GM19328 (cell line): ENCODE measurements around the gene TAF9B.
"Not testable (repeated sequence)": the region's sequence is repeated elsewhere in the genome, so short reads cannot be mapped to it uniquely, and the experiment has no call there.

Experiments
- ATAC-seq: cut with Tn5 transposase; IDR thresholded peaks from one replicate; pipeline ENCODE4 v1.9.1; 2021; ENCODE audit warnings: mild to moderate bottlenecking, moderate library complexity; ENCODE audit not compliant: unreplicated experiment

The TAF9B gene, protein sequence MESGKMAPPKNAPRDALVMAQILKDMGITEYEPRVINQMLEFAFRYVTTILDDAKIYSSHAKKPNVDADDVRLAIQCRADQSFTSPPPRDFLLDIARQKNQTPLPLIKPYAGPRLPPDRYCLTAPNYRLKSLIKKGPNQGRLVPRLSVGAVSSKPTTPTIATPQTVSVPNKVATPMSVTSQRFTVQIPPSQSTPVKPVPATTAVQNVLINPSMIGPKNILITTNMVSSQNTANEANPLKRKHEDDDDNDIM

DNA sequence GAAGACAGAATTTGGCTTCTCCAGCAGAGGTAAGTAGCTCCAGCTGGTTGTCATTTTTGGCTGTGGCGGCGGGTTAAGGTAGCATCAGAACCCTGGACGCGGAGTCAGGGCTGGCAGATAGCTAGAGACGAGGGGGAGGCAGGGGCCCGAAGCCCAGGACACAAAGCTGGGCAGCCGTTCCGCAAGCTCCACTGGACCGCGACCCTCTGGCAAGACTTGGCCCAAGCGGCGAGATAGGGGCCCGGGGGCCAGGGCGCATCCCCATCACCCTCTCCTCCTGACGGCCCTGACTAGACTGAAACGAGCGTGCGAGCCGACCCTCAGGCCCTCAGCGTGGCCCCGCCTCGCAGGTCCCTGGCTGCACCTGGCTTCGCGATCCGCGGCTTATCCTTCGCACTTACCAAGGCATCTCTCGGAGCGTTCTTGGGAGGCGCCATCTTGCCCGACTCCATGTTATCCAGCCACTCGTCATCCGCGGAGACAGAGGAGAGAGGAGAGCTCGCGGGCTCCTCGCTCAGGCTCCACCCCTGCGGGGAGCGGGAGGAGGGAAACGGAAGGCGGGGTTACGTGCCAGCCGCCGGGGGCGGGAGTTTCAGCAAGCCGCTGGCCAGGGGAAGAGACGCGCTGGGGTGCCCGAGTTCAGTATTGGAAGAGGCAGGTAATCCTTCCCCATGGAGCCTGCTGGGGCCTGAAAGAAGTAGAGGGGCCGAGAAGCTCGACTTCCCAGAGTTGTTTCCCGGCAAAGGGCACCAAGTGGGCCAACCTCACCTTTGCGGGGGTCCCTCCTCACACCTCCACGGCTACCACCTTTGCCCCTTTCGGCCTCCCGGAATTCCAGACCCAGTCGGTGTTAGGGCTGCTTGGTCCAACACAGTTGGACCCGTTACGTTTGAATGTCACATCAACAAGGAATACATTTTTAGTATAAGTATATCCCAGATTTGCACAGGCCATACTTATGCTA, at the start of gene TAF9B:
Gene TAF9B (minus strand): TSS at position 491 of the 964 bp plus-strand sequence. CDS start 39 bp downstream, at position 452.
- ATAC-seq: peak; percentile 93

DNA sequence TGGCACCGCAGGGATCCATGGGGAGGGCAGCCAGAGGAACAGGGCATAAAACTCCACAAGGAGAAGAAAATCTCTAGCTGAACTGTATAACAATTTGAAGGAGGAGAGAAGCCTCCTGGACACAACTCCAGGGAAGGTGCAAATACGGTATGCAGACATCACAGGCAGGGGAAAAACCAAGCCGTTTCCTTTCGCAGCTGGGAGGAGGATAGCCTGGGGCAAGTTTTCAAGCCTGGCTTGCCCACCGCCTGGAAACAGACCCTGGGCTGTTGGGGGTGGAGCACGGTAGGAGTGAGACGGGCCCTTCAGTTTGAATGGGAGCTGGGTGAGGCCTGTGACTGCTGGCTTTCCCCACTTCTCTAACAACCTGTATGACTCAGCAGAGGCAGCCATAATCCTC, 43.4 kb upstream of the TAF9B start:
- ATAC-seq: no peak

DNA sequence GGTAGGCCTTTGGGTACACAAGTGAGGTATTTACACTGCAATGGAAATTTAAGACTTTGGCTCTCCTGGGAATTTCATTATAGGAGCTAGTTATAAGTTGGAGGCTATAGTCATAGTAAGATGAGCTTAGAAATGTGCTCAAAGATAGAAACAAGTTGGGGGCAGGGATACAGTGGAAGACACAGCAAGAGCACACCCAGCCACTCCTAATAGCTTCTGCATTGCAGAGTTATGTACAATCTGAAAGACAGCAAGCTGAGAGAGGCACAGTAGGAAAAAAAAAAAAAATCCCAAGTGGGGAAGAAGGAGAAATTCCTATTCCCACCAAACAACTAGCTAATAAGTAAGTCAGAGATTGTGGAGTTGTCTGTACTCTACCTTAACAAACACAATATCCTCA, 41.9 kb upstream of the TAF9B start:
- no peak for ATAC-seq

DNA sequence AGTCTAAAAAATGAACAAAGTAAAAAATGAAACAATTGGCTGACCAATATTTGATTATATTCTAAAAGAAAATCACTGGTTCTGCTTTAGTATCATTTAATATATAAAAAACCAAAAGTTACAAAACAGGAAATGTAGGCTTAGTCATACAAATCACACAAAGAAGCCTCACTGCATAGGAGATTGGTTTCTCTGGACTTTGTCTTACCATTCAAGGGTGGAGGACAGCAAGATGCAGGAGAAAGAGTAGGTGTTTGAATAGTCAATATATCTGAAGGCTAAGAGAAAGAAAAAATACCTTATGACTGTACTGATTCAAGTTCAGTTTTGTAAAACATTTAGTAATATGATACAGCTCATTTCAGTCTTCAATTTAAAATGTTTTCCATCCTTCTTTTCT, 28.6 kb upstream of the TAF9B start:
- ATAC-seq: no peak

DNA sequence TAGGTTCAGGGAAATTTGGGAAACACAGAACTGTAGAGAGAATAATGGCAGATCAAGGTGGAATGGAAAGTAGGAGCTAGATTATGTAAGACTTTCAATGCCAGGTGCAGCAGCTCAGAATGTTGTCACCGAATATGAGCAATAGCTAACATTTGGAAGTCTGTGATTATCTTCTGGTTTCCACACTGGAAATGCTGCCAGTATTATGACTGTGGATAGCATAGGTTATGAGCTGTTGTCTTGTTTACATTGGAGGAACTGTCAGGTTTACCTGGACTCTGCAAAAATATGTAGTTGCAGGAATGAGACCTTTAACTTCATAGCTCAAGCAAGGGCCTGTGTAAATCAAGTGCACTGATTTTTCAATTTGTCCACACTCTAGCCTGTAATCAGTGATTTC, 26.0 kb upstream of the TAF9B start:
- no peak for ATAC-seq

DNA sequence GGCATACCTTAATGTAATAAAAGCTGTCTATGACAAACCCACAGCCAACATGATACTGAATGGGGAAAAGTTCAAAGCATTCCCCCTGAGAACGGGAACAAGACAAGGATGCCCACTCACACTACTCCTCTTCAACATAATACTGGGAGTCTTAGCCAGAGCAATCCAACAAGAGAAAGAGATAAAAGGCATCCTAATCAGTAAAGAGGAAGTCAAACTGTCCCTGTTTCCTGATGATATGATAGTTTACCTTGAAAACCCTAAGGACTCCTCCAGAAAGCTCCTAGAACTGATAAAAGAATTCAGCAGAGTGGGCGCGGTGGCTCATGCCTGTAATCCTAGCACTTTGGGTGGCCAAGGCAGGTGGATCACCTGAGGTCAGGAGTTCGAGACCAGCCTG, 23.7 kb upstream of the TAF9B start:
- ATAC-seq: not testable (repeated sequence)

DNA sequence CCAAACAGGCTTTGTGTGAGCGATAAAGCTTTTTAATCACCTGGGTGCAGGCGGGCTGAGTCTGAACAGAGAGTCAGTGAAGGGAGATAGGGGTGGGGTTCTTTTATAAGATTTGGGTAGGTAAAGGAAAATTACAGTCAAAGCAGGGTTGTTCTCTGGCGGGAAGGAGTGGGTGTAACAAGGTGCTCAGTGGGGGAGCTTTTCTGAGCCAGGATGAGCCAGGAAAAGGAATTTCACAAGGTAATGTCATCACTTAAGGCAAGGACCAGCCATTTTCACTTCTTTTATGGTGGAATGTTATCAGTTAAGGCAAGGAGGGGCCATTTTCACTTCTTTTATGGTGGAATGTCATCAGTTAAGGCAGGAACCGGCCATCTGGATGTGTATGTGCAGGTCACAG, 21.3 kb upstream of the TAF9B start:
- not testable (repeated sequence) for ATAC-seq

DNA sequence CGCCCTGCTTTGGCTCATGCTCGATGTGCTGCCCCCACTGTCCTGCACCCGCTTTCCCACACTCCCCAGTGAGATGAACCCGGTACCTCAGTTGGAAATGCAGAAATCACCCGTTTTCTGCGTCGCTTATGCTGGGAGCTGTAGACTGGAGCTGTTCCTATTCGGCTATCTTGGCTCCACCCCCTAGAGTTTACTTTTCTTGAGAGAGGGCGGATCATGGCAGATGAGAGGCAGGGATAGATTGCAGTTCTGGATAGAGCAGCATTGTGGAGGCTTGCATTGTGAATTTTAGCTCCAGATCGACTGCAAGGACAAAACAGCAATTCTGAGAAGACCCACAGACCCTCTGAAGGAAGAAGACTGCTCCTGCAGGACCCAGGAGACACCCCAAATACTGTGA, 18.4 kb upstream of the TAF9B start:
- ATAC-seq: not testable (repeated sequence)

DNA sequence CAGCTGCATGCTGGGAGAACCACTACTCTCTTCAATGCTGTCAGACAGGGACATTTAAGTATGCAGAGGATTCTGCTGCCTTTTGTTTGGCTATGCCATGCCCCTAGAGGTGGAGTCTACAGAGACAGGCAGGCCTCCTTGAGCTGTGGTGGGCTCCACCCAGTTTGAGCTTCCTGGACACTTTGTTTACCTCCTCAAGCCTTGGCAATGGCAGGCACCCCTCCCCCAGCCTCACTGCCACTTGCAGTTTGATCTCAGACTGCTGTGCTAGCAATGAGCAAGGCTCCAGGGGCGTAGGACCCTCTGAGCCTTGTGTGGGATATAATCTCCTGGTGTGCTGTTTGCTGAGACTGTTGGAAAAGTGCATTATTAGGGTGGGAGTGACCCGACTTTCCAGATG, 17.9 kb upstream of the TAF9B start:
- ATAC-seq: not testable (repeated sequence)

DNA sequence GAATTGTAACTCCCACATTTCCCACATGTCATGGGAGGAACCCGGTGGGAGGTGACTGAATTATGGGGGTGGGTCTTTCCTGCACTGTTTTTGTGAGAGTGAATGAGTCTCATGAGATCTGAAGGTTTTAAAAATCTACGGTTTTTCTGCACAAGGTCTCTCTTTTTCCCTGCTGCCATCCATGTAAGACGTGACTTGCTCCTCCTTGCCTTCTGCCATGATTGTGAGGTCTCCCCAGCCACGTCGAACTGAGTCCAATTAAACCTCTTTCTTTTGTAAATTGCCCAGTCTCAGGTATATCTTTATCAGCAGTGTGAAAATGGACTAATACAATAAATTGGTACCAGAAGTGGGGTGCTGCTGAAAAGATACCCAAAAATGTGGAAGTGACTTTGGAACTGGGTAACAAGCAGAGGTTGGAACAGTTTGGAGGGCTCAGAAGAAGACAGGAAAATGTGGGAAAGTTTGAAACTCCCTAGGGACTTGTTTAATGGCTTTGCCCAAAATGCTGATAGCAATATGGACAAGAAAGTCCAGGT, 7.6 kb upstream of the TAF9B start:
- not testable (repeated sequence) for ATAC-seq

DNA sequence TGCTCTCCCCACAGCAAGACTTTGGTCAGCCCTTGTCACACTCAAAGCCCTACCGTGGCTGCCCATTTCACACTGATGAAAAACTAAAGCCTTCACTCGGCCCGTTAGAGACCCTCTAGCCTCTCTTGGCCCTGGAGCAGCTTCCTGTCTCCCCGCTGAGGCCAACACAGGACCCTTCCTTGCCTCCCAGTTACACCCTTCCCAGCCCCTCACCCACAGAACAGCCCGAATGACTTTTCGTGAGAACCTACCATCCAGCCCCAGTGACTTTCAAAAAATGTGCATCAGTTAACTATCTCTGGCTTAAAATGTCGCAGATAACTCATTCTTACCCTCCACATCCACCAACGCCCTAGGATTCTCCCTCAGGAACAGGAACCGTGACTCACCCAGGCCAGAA, 756 bp upstream of the TAF9B start:
- ATAC-seq: no peak

DNA sequence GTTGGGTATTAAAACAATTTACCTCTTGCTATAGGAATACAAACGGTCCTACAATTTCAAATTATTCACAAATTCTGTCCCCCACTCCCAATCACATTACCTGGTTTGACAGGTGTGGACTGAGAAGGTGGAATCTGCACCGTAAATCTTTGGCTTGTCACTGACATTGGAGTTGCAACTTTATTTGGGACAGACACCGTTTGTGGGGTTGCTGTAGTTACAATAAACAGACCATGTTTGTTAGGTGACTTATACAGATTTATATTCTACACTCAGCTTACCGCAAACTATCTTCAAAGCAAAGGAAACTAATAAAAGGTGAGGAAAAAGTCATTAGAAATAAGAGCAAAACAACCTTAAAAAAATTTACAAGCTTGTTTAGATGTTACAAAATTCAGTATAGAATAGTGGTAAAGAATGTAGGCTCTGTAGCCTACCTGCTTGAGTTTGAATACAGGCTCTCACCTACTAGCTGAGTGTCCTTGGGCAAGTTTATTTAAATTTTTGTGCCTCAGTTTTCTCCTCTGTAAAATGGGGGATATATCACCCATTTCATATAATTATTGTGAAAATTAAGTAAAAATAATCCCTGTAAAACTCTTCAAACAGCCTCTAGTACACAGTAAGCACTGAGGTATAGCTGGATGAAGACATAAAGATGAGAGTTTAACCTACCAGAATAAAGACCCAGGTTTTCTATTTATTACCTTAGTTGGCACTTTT, 6.1 kb downstream of the TAF9B start:
- no peak for ATAC-seq

DNA sequence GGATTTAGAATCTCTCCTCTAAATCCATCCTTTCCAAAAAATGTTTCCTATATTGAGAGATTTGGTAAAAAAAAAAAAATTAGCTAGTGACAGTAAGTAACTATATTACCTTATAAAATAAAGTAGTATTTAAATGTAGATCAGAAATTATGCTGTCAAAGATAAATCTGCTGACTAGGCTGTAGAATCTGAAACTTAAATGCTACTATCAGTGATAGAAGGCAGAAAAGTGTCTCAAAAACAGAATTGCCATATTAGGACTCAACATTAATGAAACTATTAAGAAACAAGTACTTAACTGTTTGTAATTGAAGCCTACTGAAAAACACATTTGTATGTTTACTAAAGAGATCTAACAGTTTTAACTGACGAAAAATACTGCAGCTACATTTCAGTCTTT, 8.3 kb downstream of the TAF9B start:
- ATAC-seq: no peak

DNA sequence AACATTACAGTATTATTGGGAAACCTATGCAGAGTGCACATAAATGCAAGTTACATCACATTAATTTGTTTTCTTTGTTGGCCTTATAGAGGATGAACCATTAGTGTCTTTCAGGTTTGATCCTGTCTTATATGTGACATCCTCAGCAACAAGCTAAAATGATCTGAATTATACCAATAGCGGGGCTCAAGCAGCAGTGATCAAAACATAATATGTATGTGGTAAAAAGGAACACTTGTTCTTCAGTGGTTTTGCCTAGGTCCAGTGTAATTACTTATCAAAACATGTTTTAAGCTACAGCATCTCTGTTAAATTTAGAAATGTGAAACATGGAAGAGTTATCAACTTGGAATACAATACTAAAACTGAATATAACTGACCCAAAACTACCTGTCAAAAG, 9.1 kb downstream of the TAF9B start:
- no peak for ATAC-seq

DNA sequence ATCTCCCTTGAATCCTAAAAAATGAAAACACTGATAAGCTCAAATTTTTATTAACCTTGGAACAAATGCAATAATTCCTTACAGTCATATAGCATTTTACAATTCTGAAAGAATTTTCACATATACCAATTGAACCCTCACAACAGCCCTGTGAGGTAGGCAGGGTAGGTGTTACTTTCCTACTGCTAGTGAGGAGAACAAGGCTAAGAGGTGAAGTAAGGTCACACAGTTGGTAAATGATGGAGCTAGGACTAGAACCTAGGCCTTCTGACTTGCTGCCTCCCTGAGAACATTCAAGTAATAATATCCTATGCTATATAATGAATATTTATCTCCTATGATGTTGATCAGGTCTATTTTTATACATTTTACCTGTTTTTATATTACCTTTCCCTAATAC, 9.7 kb downstream of the TAF9B start:
- no peak for ATAC-seq

DNA sequence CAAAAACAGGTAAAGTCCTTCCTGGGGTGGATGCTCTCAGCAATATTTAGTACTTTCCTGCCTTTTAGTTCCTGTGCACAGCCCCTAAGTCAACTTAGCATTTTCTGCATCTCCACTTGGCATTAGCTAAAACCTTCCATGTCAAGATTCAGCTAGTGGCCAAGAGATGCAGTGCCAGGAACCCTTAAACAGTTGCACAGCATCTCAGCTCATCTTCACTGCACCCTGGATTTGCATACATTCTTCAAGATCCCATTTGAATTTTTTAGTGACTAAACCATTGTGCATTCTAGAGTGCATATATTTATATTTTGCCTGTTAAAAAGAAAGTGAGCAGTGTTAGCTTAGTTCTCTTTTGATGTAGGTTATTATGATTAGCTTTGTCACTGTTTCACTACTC, 13.7 kb downstream of the TAF9B start:
- ATAC-seq: not testable (repeated sequence)

DNA sequence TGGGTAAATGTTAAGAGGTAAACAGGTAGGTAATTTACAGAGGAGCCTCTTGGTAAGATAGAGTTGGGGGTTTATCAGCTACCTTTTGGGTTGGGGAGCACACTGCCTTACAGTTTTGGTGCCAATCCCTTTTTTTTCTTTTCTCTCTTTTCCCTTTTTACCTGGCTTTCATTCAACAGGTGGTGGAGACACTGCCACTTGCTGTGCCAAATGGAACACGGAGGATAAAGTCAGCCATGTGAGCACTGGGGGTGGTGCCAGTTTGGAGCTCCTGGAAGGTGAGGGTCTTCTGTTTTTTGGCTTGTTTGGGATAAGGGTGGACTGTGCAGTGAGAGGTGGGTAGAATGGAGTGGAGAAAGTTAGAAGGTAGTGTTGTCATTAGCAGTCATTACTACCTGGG, 14.3 kb downstream of the TAF9B start:
- ATAC-seq: no peak

DNA sequence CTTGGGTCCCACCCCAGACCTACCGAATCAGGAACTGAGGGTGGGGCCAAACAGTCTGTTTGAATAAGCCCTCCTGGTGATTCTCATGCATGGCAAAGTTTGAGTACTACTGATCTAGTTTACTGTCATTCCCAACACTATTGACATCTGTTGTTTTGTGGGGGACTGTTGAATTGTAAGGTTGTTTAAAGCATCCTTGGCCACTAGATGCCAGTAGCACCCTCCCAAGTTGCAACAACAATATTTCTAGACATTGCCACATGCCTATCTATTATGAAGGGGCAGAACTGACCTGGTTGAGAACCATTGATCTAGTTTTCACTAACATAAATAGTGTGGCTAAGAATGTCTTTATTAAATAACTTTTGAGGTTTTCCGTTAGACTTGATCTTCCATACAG, 15.1 kb downstream of the TAF9B start:
- no peak for ATAC-seq

DNA sequence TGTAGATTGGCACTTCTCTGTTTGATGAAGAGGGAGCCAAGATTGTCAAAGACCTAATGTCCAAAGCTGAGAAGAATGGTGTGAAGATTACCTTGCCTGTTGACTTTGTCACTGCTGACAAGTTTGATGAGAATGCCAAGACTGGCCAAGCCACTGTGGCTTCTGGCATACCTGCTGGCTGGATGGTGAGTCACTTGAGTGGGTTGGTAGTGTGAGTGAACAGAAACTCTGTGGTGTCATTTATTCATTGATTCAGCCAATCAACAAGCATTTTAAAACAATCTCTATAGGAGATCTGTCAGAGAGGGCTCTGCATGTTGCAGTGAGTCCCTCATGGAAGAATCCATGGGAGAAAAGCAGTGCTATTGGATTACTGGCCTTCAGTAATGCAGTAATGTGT, 16.3 kb downstream of the TAF9B start:
- no peak for ATAC-seq

DNA sequence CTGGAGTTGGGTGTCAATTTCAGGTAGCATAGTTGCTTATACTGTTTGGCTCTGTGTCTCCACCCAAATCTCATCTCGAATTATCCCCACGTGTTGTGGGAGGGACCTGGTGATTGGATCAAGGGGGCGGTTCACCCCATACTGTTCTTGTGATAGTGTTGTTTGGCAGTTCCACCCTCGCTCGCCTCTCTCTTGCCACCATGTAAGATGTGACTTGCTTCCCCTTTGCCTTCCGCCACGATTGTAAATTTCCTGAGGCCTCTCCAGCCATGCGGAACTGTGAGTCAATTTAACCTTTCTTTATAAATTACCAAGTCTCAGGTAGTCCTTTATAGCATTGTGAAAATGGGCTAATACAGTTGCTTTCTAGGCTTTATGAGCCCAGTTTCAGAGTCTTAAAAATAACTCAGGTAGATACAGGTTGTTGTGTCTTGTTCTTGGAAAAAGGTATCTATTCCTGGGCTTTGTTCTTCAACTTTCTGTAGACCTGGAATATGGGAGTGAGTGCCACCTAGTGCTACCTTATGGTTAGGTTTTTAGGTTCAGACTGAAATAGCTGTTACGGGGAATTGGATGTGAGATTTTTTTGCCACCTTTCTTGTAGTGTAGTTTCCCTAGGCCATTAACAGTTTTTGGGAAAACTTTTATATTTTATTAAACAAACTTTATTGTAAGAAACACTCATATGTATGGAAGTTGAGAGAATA, 19.8 kb downstream of the TAF9B start:
- ATAC-seq: no peak

DNA sequence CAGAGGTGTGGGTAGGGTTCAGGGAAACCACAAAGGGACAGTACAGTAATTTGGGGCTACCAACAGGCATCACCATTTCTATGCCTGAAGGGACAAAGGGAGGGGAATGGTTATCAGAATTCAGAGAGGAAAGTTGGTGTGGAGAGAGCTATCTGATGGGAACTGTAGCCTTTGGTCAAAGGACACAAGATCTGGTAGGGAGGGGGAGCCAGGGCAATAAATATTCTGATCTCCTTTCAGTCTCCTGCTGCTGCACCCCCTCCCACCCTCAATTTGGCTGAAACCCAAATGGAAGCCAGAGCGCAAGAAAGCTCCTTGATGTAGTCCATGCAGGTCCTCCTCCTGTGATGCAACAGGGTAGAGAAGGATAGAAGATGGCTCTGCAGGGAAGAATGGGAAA, 20.8 kb downstream of the TAF9B start:
- ATAC-seq: no peak
